ENCODE results near the gene VPS16. TPM values are rescaled to one million over a fixed set of nuclear protein-coding genes. Genes with fewer than 3 reads are reported as not detected.

VPS16 gene
- total RNA-seq, 1 experiment from 2014 or later = 24.7 TPM

DNA sequence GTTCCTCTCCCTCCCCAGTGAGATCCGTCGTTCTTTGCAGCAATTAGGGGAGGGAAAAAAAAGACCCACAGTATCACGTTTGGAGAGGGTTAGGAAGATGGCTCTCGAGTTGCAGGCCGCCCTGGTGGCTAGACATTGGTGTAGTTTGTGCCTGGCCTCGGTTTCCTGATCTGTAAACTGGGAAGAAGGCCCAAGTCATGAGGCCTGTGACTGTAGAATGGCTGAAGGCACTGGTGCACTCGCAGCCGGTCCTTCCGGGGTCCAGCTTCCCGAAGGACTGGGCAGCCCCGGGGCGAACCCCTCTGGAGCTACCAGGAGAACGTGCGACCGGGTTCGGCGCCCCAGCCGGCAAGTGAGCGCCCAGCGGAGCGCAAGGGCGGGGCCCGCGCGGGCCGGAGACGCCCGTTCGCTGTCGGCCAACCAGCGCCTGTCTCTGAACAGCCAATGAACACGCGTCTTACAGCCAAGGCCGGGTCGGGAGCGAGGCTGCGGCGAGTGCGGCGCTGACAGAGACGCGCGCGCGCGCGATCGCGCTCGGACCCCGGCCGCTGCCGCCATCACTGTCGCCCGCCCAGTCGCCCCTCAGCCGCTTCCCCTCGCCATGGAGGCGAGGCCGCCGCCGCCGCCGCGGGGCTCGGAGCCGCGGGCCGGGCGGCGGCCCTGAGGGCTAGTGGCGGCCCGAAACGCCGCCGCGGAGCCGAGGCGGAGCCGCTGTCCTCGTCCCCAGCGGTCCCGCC lies 32.6 kb downstream of the VPS16 start, which contains the start of gene PTPRA:
Gene PTPRA, plus strand, starts transcription at position 472 of the 737 bp plus-strand sequence. CDS start 90,797 bp downstream, outside the sequence.
- H4K20me1 ChIP-seq (ENCODE audit: insufficient read depth, low read depth, low read length) = no peaks in the 10 kb centered on the region
- DNase-seq = peak; percentile 98
- H3K36me3 ChIP-seq (ENCODE audit: insufficient read depth, low read length) = peaks cover 8% of the 10 kb centered on the region; the same call in 1 of the 2 replicates
- H3K27me3 ChIP-seq (ENCODE audit: low read length) = no peaks in the 10 kb centered on the region
- peak within 1 kb of the TSS; percentile 100 for H3K4me3 ChIP-seq (ENCODE audit: low read length)
- H3K9me2 ChIP-seq (replicated peaks; ENCODE audit: insufficient read depth, low read length) = no peaks in the 10 kb centered on the region
- peak within 1 kb of the TSS; percentile 98 for H3K9ac ChIP-seq (ENCODE audit: low read length)
- H3K79me2 ChIP-seq (ENCODE audit: low read length) = peaks cover 46% of the 10 kb centered on the region
- H2AFZ ChIP-seq (ENCODE audit: low read length) = peak within 1 kb of the TSS; percentile 59
- H3K4me1 ChIP-seq (ENCODE audit: low read length) = peaks cover 41% of the 10 kb centered on the region
- no peaks in the 10 kb centered on the region for H3K9me3 ChIP-seq (ENCODE audit: low read length)
- H3K4me2 ChIP-seq (ENCODE audit: low read depth, low read length, poor library complexity, severe bottlenecking) = peak within 1 kb of the TSS; percentile 95
- H3K27ac ChIP-seq (ENCODE audit: low read length) = peak within 1 kb of the TSS; percentile 79

- H3K9ac ChIP-seq (ENCODE audit: low read length) = peak overlapping the region; percentile 98
- peak overlapping the region; percentile 100 for H3K4me3 ChIP-seq (ENCODE audit: low read length)
- peak overlapping the region; percentile 76 for H3K4me2 ChIP-seq (ENCODE audit: low read depth, low read length, poor library complexity, severe bottlenecking)
- peaks cover 51% of the 10 kb centered on the region for H3K79me2 ChIP-seq (ENCODE audit: low read length)
- peaks cover 3% of the 10 kb centered on the region; the same call in 1 of the 2 replicates for H4K20me1 ChIP-seq (ENCODE audit: insufficient read depth, low read depth, low read length)
- H3K4me1 ChIP-seq (ENCODE audit: low read length) = peaks cover 46% of the 10 kb centered on the region
- peak overlapping the region; percentile 79 for H3K27ac ChIP-seq (ENCODE audit: low read length)
- H2AFZ ChIP-seq (ENCODE audit: low read length) = 0 out of 2 replicates have a peak overlapping the region, but pooled peaks have one; percentile 51
- no peaks in the 10 kb centered on the region for H3K9me2 ChIP-seq (replicated peaks; ENCODE audit: insufficient read depth, low read length)
- H3K36me3 ChIP-seq (ENCODE audit: insufficient read depth, low read length) = peaks cover 8% of the 10 kb centered on the region; the same call in 1 of the 2 replicates
- peak; percentile 86 for DNase-seq
- no peaks in the 10 kb centered on the region for H3K9me3 ChIP-seq (ENCODE audit: low read length)
- H3K27me3 ChIP-seq (ENCODE audit: low read length) = no peaks in the 10 kb centered on the region
These were observed 33.1 kb downstream of the VPS16 start for GRCh38 chr20:2873747-2874041.

GRCh38 chr20:2874456-2874855 lies 33.9 kb downstream of the VPS16 start:
- DNase-seq = peak; percentile 74
- peaks cover 54% of the 10 kb centered on the region for H3K4me1 ChIP-seq (ENCODE audit: low read length)
- H3K9me2 ChIP-seq (replicated peaks; ENCODE audit: insufficient read depth, low read length) = no peaks in the 10 kb centered on the region
- H3K36me3 ChIP-seq (ENCODE audit: insufficient read depth, low read length) = peaks cover 8% of the 10 kb centered on the region; the same call in 1 of the 2 replicates
- H3K79me2 ChIP-seq (ENCODE audit: low read length) = peaks cover 59% of the 10 kb centered on the region
- peaks cover 9% of the 10 kb centered on the region; the same call in 1 of the 2 replicates for H4K20me1 ChIP-seq (ENCODE audit: insufficient read depth, low read depth, low read length)
- peak overlapping the region; percentile 100 for H3K4me3 ChIP-seq (ENCODE audit: low read length)
- peak overlapping the region; percentile 98 for H3K9ac ChIP-seq (ENCODE audit: low read length)
- H3K4me2 ChIP-seq (ENCODE audit: low read depth, low read length, poor library complexity, severe bottlenecking) = peak overlapping the region; percentile 76
- H3K27me3 ChIP-seq (ENCODE audit: low read length) = no peaks in the 10 kb centered on the region
- peak overlapping the region; percentile 79 for H3K27ac ChIP-seq (ENCODE audit: low read length)
- H2AFZ ChIP-seq (ENCODE audit: low read length) = no peak overlapping the region
- H3K9me3 ChIP-seq (ENCODE audit: low read length) = no peaks in the 10 kb centered on the region

GRCh38 chr20:2875690-2876203 lies 35.2 kb downstream of the VPS16 start:
- H3K4me1 ChIP-seq (ENCODE audit: low read length) = peaks cover 62% of the 10 kb centered on the region
- 0 out of 2 replicates have a peak overlapping the region, but pooled peaks have one; percentile 100 for H3K4me3 ChIP-seq (ENCODE audit: low read length)
- H3K9me2 ChIP-seq (replicated peaks; ENCODE audit: insufficient read depth, low read length) = no peaks in the 10 kb centered on the region
- peak overlapping the region; percentile 76 for H3K4me2 ChIP-seq (ENCODE audit: low read depth, low read length, poor library complexity, severe bottlenecking)
- H3K79me2 ChIP-seq (ENCODE audit: low read length) = peaks cover 72% of the 10 kb centered on the region
- no peaks in the 10 kb centered on the region for H3K9me3 ChIP-seq (ENCODE audit: low read length)
- H4K20me1 ChIP-seq (ENCODE audit: insufficient read depth, low read depth, low read length) = peaks cover 13% of the 10 kb centered on the region; the same call in 1 of the 2 replicates
- H3K36me3 ChIP-seq (ENCODE audit: insufficient read depth, low read length) = peaks cover 8% of the 10 kb centered on the region; the same call in 1 of the 2 replicates
- H3K27me3 ChIP-seq (ENCODE audit: low read length) = no peaks in the 10 kb centered on the region
- DNase-seq = no peak
- H3K9ac ChIP-seq (ENCODE audit: low read length) = peak overlapping the region; percentile 98; the same call in 1 of the 2 replicates
- H3K27ac ChIP-seq (ENCODE audit: low read length) = no peak overlapping the region
- H2AFZ ChIP-seq (ENCODE audit: low read length) = no peak overlapping the region

GRCh38 chr20:2878515-2878914 lies 38.0 kb downstream of the VPS16 start:
- Histone ChIP-seq H3K36me3 (ENCODE audit: insufficient read depth, low read length) (peaks cover 8% of the 10 kb centered on the region; the same call in 1 of the 2 replicates), H3K79me2 (ENCODE audit: low read length) (peaks cover 98% of the 10 kb centered on the region), H4K20me1 (ENCODE audit: insufficient read depth, low read depth, low read length) (peaks cover 13% of the 10 kb centered on the region; the same call in 1 of the 2 replicates), H3K4me1 (ENCODE audit: low read length) (peaks cover 58% of the 10 kb centered on the region), H3K9me2 (replicated peaks; ENCODE audit: insufficient read depth, low read length) (no peaks in the 10 kb centered on the region), H3K27me3 (ENCODE audit: low read length) (no peaks in the 10 kb centered on the region), H3K4me3 (ENCODE audit: low read length) (no peak overlapping the region), H3K4me2 (ENCODE audit: low read depth, low read length, poor library complexity, severe bottlenecking) (peak overlapping the region; percentile 38), H2AFZ (ENCODE audit: low read length) (no peak overlapping the region), H3K9ac (ENCODE audit: low read length) (peak overlapping the region; percentile 17; the same call in 1 of the 2 replicates), H3K9me3 (ENCODE audit: low read length) (no peaks in the 10 kb centered on the region), H3K27ac (ENCODE audit: low read length) (peak overlapping the region; percentile 59)
- DNase-seq = no peak

DNA sequence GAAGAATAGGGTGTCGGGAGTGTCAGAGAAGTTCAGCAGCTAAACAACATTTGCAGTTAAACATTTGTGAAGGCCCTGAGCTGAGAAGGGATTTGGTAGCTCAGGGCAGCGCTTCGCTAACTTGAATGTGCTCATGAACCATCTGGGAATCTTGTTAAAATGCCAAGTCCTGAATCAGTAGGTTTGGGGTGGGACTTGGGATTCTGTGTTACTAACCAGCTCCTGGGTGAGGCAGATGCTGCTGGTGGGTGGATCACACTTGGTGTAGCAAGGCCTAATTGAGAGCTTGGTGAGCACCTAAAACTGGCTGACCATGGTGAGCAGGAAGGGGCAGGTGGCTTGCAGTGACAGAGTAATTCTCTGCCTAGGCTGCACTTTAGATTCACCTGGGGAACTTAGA lies 38.6 kb downstream of the VPS16 start:
- Histone ChIP-seq H3K4me1 (ENCODE audit: low read length) (peaks cover 64% of the 10 kb centered on the region), H3K4me3 (ENCODE audit: low read length) (no peak overlapping the region), H2AFZ (ENCODE audit: low read length) (no peak overlapping the region), H3K27ac (ENCODE audit: low read length) (peak overlapping the region; percentile 59), H3K79me2 (ENCODE audit: low read length) (peaks cover 98% of the 10 kb centered on the region), H3K9me2 (replicated peaks; ENCODE audit: insufficient read depth, low read length) (no peaks in the 10 kb centered on the region), H3K36me3 (ENCODE audit: insufficient read depth, low read length) (peaks cover 8% of the 10 kb centered on the region; the same call in 1 of the 2 replicates), H3K4me2 (ENCODE audit: low read depth, low read length, poor library complexity, severe bottlenecking) (peak overlapping the region; percentile 38), H3K9me3 (ENCODE audit: low read length) (no peaks in the 10 kb centered on the region), H4K20me1 (ENCODE audit: insufficient read depth, low read depth, low read length) (peaks cover 18% of the 10 kb centered on the region; the same call in 1 of the 2 replicates), H3K27me3 (ENCODE audit: low read length) (no peaks in the 10 kb centered on the region), H3K9ac (ENCODE audit: low read length) (peak overlapping the region; percentile 17; the same call in 1 of the 2 replicates)
- DNase-seq = no peak

GRCh38 chr20:2880650-2881049 lies 40.1 kb downstream of the VPS16 start:
- no peak overlapping the region for H2AFZ ChIP-seq (ENCODE audit: low read length)
- no peaks in the 10 kb centered on the region for H3K9me2 ChIP-seq (replicated peaks; ENCODE audit: insufficient read depth, low read length)
- DNase-seq = no peak
- peaks cover 98% of the 10 kb centered on the region for H3K79me2 ChIP-seq (ENCODE audit: low read length)
- H3K36me3 ChIP-seq (ENCODE audit: insufficient read depth, low read length) = peaks cover 8% of the 10 kb centered on the region; the same call in 1 of the 2 replicates
- H3K4me1 ChIP-seq (ENCODE audit: low read length) = peaks cover 60% of the 10 kb centered on the region
- peaks cover 18% of the 10 kb centered on the region; the same call in 1 of the 2 replicates for H4K20me1 ChIP-seq (ENCODE audit: insufficient read depth, low read depth, low read length)
- no peaks in the 10 kb centered on the region for H3K27me3 ChIP-seq (ENCODE audit: low read length)
- H3K27ac ChIP-seq (ENCODE audit: low read length) = no peak overlapping the region
- H3K4me3 ChIP-seq (ENCODE audit: low read length) = no peak overlapping the region
- H3K9ac ChIP-seq (ENCODE audit: low read length) = no peak overlapping the region
- H3K4me2 ChIP-seq (ENCODE audit: low read depth, low read length, poor library complexity, severe bottlenecking) = no peak overlapping the region
- no peaks in the 10 kb centered on the region for H3K9me3 ChIP-seq (ENCODE audit: low read length)

Measured in Karpas-422 (cell line).